ENCODE data around the gene ATG9A. TPM values are rescaled to one million over a fixed set of nuclear protein-coding genes. Genes with fewer than 3 reads are reported as not detected.

ATG9A gene
- total and polyA plus RNA-seq, 9 of the 15 experiments (the other 6 are each of a cell fraction or from before 2014, with no cell fraction given): 0.25 to 65.6 (median 23.4) TPM

DNA sequence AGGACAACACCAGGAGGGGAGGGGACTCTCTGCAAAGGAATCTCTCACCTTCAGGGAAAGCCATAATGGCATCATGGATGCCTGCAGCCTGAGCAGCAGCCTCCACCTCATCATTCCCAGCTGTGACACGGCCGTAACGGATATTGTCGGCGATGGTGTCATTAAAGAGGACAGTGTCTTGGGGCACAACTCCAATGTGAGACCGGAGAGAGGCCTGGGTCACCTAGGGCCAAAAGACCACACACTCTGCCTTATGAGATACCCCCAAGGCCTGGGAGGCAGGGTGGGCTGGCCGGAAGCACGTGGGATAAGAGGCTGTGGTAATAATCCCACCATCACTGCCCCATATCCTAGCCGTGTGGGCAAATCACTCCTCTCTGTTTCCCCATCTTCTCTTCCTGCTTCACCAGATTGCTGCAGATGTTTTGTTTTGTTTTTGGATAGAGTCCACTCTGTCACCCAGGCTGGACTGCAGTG lies 18.5 kb downstream of the ATG9A start:
- intact Hi-C loops (cut with micrococcal nuclease) (no loop called here), in situ Hi-C loops (cut with MboI) (no loop called here)
- 90% methylated on average over 8 of the region's 9 CpGs for WGBS (ENCODE audit: insufficient coverage, low coverage, missing lambda C conversion rate)
- Histone ChIP-seq H3K9me1 (ENCODE audit: control insufficient read depth, insufficient read depth, low read length) (no peaks in the 10 kb centered on the region), H4K20me1 (replicated peaks; ENCODE audit: control insufficient read depth, insufficient read depth, low read length) (peaks cover 11% of the 10 kb centered on the region; the same call in 1 of the 2 replicates), H3K9me3 (replicated peaks; ENCODE audit: control insufficient read depth, insufficient read depth, low read depth, low read length) (no peaks in the 10 kb centered on the region), H2AFZ (ENCODE audit: low read depth, low read length) (no peak overlapping the region), H3K79me2 (ENCODE audit: control insufficient read depth, insufficient read depth, low read length) (peaks cover under 1% of the 10 kb centered on the region), H3K4me3 (no peak overlapping the region), H3K4me1 (replicated peaks in 1 of 2; ENCODE audit: control insufficient read depth in 2 of 2, insufficient read depth in 2 of 2, low read length in 2 of 2) (peaks cover 16 to 21% of the 10 kb centered on the region in 2 experiments; a peak in 4 of 5 replicates), H3K9ac (ENCODE audit: insufficient read depth in 1 of 2, low read depth in 2 of 2, low read length in 2 of 2) (no peak overlapping the region), H3K27ac (ENCODE audit: extremely low read depth, low read depth, low read length) (no peak overlapping the region), H3K27me3 (ENCODE audit: control insufficient read depth in 2 of 2, insufficient read depth in 2 of 2, low read length in 2 of 2) (no peaks in the 10 kb centered on the region), H3K4me2 (ENCODE audit: insufficient read depth, low read length) (no peak overlapping the region), H3K36me3 (ENCODE audit: control insufficient read depth, insufficient read depth, low read length) (peaks cover 80% of the 10 kb centered on the region)
- BruUV-seq (replicated peaks): no TSS peak
- POLR2A ChIA-PET: no interaction called here
- no peak for FAIRE-seq
- CTCF ChIA-PET (ENCODE audit: low intra/inter-chr PET ratio): interaction anchor here (0.6 to 0.9 kb wide), 2 partner anchors 33 to 149 kb away, joined by 3 to 4 read pairs; partner anchors contain the start of gene RETREG2
- DNase-seq (ENCODE audit: extremely low read depth in 1 of 4, low spot score in 3 of 4): no peak
- ATAC-seq: no peak
- TF ChIP-seq, protein P1, sequence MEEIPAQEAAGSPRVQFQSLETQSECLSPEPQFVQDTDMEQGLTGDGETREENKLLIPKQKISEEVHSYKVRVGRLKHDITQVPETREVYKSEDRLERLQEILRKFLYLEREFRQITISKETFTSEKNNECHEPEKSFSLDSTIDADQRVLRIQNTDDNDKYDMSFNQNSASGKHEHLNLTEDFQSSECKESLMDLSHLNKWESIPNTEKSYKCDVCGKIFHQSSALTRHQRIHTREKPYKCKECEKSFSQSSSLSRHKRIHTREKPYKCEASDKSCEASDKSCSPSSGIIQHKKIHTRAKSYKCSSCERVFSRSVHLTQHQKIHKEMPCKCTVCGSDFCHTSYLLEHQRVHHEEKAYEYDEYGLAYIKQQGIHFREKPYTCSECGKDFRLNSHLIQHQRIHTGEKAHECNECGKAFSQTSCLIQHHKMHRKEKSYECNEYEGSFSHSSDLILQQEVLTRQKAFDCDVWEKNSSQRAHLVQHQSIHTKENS (CRISPR knock-in tag; IDR thresholded peaks at IDR 0.05): no peak
- TF ChIP-seq USF2 (CRISPR knock-in tag; IDR thresholded peaks at IDR 0.05): no peak
- TF ChIP-seq FOXA3 (CRISPR knock-in tag; conservative IDR thresholded peaks at IDR 0.05 in 1 of 2, IDR thresholded peaks at IDR 0.05 in 1 of 2): no peak
- no peak for TF ChIP-seq KLF10 (CRISPR knock-in tag; IDR thresholded peaks at IDR 0.05)
- no peak for TF ChIP-seq E4F1 (CRISPR knock-in tag; IDR thresholded peaks at IDR 0.05; ENCODE audit: borderline replicate concordance)
- no peak for TF ChIP-seq ZNF140 (CRISPR knock-in tag; IDR thresholded peaks at IDR 0.05)
- no peak for TF ChIP-seq ZNF354B (CRISPR knock-in tag; IDR thresholded peaks at IDR 0.05)
- TF ChIP-seq SOX6 (IDR thresholded peaks at IDR 0.05): no peak
- TF ChIP-seq CTCF (IDR thresholded peaks at IDR 0.05 in 2 of 3, conservative IDR thresholded peaks at IDR 0.05 in 1 of 3; ENCODE audit: insufficient read depth in 2 of 3, low read depth in 1 of 3, low read length in 3 of 3): no peak
- TF ChIP-seq NRF1 (conservative IDR thresholded peaks at IDR 0.05 in 1 of 2, IDR thresholded peaks at IDR 0.05 in 1 of 2): no peak
- no peak for TF ChIP-seq PHB2 (IDR thresholded peaks at IDR 0.05; ENCODE audit: low read depth)
- TF ChIP-seq FOXJ2 (tag; IDR thresholded peaks at IDR 0.05): no peak
- TF ChIP-seq PHF8 (IDR thresholded peaks at IDR 0.05; ENCODE audit: borderline replicate concordance, low read length): no peak
- TF ChIP-seq, protein P2, sequence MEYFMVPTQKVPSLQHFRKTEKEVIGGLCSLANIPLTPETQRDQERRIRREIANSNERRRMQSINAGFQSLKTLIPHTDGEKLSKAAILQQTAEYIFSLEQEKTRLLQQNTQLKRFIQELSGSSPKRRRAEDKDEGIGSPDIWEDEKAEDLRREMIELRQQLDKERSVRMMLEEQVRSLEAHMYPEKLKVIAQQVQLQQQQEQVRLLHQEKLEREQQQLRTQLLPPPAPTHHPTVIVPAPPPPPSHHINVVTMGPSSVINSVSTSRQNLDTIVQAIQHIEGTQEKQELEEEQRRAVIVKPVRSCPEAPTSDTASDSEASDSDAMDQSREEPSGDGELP (CRISPR knock-in tag; IDR thresholded peaks at IDR 0.05; ENCODE audit: borderline replicate concordance): no peak
- no peak for TF ChIP-seq TAF15 (IDR thresholded peaks at IDR 0.05; ENCODE audit: low read depth, low read length)
